Measurements from ENCODE around the gene CR1L. TPM values are rescaled to one million over a fixed set of nuclear protein-coding genes. Genes with fewer than 3 reads are reported as not detected.
"Not testable (repeated sequence)": the region's sequence is repeated elsewhere in the genome, so short reads cannot be mapped to it uniquely, and the experiment has no call there.

The CR1L gene
- total RNA-seq, 5 donors from 2014 or later (not counting 1 experiment from before 2014, with no cell fraction given), result 0.20 to 0.37 TPM; not detected in 3

DNA sequence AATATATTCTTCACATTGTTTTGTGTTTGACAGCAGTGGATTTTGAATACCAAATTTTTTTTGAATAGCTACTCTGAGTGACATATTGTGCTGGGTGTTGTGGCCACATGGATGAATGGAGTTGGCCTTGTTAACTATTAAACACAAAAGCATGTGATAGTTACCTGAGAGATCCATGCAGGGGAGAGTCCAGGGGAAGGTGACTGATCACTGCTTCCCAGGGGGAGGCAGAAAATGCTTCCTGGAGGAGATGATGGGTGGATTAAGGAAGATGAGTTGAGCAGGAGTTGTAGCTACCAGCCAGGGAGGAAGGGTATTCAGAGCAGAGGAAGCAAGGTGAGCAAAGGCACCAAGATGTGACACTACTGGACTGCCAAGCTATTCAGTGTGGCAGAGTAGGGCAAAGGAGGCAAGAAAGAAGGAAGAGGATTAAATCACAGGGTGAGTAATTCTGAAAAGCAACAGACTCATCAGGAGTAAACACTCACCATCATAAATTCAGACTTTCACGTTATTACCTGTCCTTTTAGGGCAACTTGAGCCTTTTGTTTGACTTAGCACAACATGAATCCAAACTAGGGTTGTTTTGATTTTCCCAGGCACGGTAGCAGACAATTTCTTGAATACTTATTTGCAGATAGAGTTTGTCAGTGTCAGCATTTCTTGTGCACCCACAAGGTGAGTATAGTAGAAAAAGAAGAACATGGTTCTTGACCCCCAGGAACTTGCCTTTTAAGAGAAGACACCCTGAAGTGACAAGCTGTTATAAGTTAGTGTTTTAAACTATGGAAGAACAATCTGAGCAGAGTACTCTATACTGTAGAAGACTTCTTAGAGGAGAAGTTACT is 111.1 kb downstream of the CR1L start:
- ChIA-PET CTCF (interaction anchor here in 1 of 2 donors (0.6 kb wide), 1 partner anchor 67 kb away, joined by 7 read pairs; no protein-coding TSS in a partner anchor), POLR2A (no interaction called here)
- peaks cover 32% of the 10 kb centered on the region for H3K36me3 Mint-ChIP-seq
- no peak for DNase-seq
- H3K4me3 ChIP-seq (ENCODE audit: control insufficient read depth in 1 of 2, extremely low read depth in 1 of 2, low read length in 1 of 2), result no peak overlapping the region
- peak overlapping the region; percentile 2 to 8 for H3K27ac Mint-ChIP-seq
- peak overlapping the region in 1 of 3 donors; percentile 1 for H3K4me3 Mint-ChIP-seq
- H3K36me3 ChIP-seq (ENCODE audit: control insufficient read depth in 2 of 2, extremely low read depth in 1 of 2, insufficient read depth in 1 of 2, low read length in 1 of 2), result peaks cover 0 to 37% of the 10 kb centered on the region in 2 donors
- no peaks in the 10 kb centered on the region for H3K9me3 Mint-ChIP-seq
- WGBS (ENCODE audit: insufficient coverage), result 50% methylated on average over 1 of the region's 2 CpGs
- H3K4me1 Mint-ChIP-seq, result peaks cover 56 to 69% (median 60%) of the 10 kb centered on the region in 3 donors
- H3K27me3 Mint-ChIP-seq, result no peaks in the 10 kb centered on the region
- H3K27ac ChIP-seq (ENCODE audit: low read length), result no peak overlapping the region
- ATAC-seq (replicated peaks in 1 of 4), result no peak
- no peaks in the 10 kb centered on the region for H3K9me3 ChIP-seq
- peaks cover 17 to 29% of the 10 kb centered on the region in 2 experiments for H3K4me1 ChIP-seq (ENCODE audit: control insufficient read depth in 1 of 2, extremely low read depth in 1 of 2, insufficient read depth in 2 of 2, low read length in 2 of 2)
- H3K27me3 ChIP-seq (replicated peaks in 1 of 2; ENCODE audit: control insufficient read depth in 2 of 2, extremely low read depth in 1 of 2, insufficient read depth in 2 of 2, low read length in 1 of 2), result no peaks in the 10 kb centered on the region

DNA sequence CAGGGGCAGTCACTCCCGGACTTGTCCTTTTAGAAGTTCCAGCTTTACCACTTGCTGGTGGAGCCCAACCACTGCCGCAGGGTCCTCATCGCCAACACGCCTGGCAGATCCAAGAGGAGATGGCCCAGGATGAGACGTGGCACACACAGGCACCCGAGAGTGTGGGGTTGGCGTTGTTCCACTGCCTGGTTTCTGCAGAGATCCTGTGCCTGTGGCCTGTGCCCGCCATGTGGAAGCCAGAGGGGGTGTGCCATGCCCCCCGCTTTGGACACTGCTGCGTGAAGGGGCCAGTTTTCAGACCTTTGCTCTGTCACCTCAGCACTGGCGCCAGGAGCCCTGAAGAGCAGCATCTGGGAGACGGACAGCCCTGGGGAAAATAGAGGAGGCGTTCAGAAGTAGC is 117.7 kb downstream of the CR1L start:
- H3K4me3 Mint-ChIP-seq, result no peak overlapping the region
- H3K27me3 Mint-ChIP-seq, result no peaks in the 10 kb centered on the region
- H3K4me1 Mint-ChIP-seq, result peaks cover 5 to 15% (median 9%) of the 10 kb centered on the region in 3 donors
- DNase-seq (no peak), ATAC-seq (replicated peaks in 1 of 4) (no peak)
- H3K27me3 ChIP-seq (replicated peaks in 1 of 2; ENCODE audit: control insufficient read depth in 2 of 2, extremely low read depth in 1 of 2, insufficient read depth in 2 of 2, low read length in 1 of 2), result no peaks in the 10 kb centered on the region
- H3K4me3 ChIP-seq (ENCODE audit: control insufficient read depth in 1 of 2, extremely low read depth in 1 of 2, low read length in 1 of 2), result no peak overlapping the region
- H3K9me3 ChIP-seq, result no peaks in the 10 kb centered on the region
- H3K9me3 Mint-ChIP-seq, result no peaks in the 10 kb centered on the region
- over 99% methylated on average over 13 of the region's 13 CpGs for WGBS (ENCODE audit: insufficient coverage)
- H3K27ac ChIP-seq (ENCODE audit: low read length), result no peak overlapping the region
- H3K27ac Mint-ChIP-seq, result no peak overlapping the region
- CTCF ChIA-PET, result no interaction called here
- POLR2A ChIA-PET, result no interaction called here
- H3K36me3 ChIP-seq (ENCODE audit: control insufficient read depth in 2 of 2, extremely low read depth in 1 of 2, insufficient read depth in 1 of 2, low read length in 1 of 2), result peaks cover 0 to 65% of the 10 kb centered on the region in 2 donors
- H3K4me1 ChIP-seq (ENCODE audit: control insufficient read depth in 1 of 2, extremely low read depth in 1 of 2, insufficient read depth in 2 of 2, low read length in 2 of 2), result no peaks in the 10 kb centered on the region
- peaks cover 67% of the 10 kb centered on the region for H3K36me3 Mint-ChIP-seq

DNA sequence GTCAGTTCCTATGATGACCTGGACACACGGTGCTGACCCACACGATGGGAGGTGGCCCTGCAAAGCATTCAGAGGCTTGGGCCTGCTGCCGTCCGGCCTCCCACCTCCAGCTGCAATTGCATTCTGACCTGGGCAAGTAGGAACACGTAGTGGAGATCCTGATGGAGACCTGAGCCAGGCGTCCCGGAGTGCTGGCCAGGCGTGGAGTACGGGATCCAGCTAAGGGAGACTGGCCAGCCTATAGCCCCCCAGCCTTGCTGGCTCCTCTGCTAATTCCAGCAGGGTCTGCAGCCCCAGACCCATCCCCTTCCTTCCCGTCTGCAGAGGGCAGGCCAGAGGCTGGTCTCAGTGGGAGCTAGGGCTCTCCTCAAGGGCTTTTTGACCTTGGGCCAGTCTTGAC is 118.2 kb downstream of the CR1L start:
- Histone ChIP-seq H3K36me3 (ENCODE audit: control insufficient read depth in 2 of 2, extremely low read depth in 1 of 2, insufficient read depth in 1 of 2, low read length in 1 of 2) (peaks cover 0 to 60% of the 10 kb centered on the region in 2 donors), H3K27ac (ENCODE audit: low read length) (no peak overlapping the region), H3K4me3 (ENCODE audit: control insufficient read depth in 1 of 2, extremely low read depth in 1 of 2, low read length in 1 of 2) (no peak overlapping the region), H3K9me3 (no peaks in the 10 kb centered on the region), H3K4me1 (ENCODE audit: control insufficient read depth in 1 of 2, extremely low read depth in 1 of 2, insufficient read depth in 2 of 2, low read length in 2 of 2) (no peaks in the 10 kb centered on the region), H3K27me3 (replicated peaks in 1 of 2; ENCODE audit: control insufficient read depth in 2 of 2, extremely low read depth in 1 of 2, insufficient read depth in 2 of 2, low read length in 1 of 2) (no peaks in the 10 kb centered on the region)
- no peak for ATAC-seq (replicated peaks in 1 of 4)
- no peaks in the 10 kb centered on the region for H3K27me3 Mint-ChIP-seq
- DNase-seq, result no peak
- no peaks in the 10 kb centered on the region for H3K9me3 Mint-ChIP-seq
- ChIA-PET POLR2A (no interaction called here), CTCF (no interaction called here)
- peaks cover 68% of the 10 kb centered on the region for H3K36me3 Mint-ChIP-seq
- WGBS (ENCODE audit: insufficient coverage), result 99% methylated on average over 9 of the region's 10 CpGs
- peaks cover 5 to 16% (median 9%) of the 10 kb centered on the region in 3 donors for H3K4me1 Mint-ChIP-seq
- no peak overlapping the region for H3K4me3 Mint-ChIP-seq
- H3K27ac Mint-ChIP-seq, result no peak overlapping the region

DNA sequence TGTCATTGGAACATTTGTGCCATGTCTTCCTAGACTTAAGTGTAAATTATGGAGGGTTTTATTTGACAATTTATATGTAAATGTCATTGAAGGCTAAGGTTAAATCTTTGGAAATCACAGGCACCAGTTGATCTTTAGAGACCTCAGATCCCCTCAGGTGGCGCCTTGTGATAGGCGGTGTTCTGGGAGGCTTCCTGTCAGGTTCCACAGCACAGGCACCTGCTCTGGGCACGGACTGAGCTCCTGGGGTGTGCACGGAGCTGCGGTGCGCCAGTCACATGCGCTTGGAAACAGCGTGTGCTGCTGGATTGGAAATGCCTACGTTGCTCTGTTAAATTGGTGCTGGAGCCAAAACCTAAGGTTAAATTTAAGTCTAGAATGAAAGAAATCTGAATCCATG is 119.0 kb downstream of the CR1L start:
- DNase-seq, result no peak
- H3K36me3 ChIP-seq (ENCODE audit: control insufficient read depth in 2 of 2, extremely low read depth in 1 of 2, insufficient read depth in 1 of 2, low read length in 1 of 2), result peaks cover 0 to 54% of the 10 kb centered on the region in 2 donors
- CTCF ChIA-PET, result interaction anchor here in 1 of 2 donors (0.7 kb wide), 1 partner anchor 104 kb away, joined by 4 read pairs; no protein-coding TSS in a partner anchor

DNA sequence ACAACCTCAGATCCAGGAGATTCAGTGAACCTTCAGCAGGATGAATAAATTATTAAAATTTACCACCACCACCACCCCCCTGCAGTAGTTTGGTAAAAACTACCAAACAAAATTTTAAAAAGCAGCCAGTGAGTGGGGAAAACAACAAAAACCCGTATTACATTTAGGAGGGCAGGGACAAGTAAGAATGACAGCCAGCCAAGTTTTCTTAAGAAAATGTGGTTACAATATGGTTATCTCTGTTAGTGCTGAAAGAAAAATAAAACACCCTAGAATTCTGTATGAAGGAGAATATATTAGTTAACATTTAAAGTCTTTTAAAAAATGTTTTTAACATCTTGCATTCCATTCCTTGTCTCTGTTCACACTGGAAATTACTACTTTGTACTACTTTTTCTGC is 121.6 kb downstream of the CR1L start:
- peaks cover 69% of the 10 kb centered on the region for H3K36me3 Mint-ChIP-seq
- no peak overlapping the region for H3K4me3 ChIP-seq (ENCODE audit: control insufficient read depth in 1 of 2, extremely low read depth in 1 of 2, low read length in 1 of 2)
- ATAC-seq (replicated peaks in 1 of 4) (no peak), DNase-seq (no peak)
- ChIA-PET CTCF (no interaction called here), POLR2A (no interaction called here)
- no peaks in the 10 kb centered on the region for H3K27me3 Mint-ChIP-seq
- H3K4me1 Mint-ChIP-seq, result peaks cover 7 to 24% (median 12%) of the 10 kb centered on the region in 3 donors
- peaks cover 0 to 8% (median 5%) of the 10 kb centered on the region in 3 donors for H3K9me3 Mint-ChIP-seq
- peaks cover 0 to 42% of the 10 kb centered on the region in 2 donors for H3K36me3 ChIP-seq (ENCODE audit: control insufficient read depth in 2 of 2, extremely low read depth in 1 of 2, insufficient read depth in 1 of 2, low read length in 1 of 2)
- WGBS (ENCODE audit: insufficient coverage), result no CpG with 5 or more reads among the region's 1 CpG
- H3K27ac Mint-ChIP-seq, result no peak overlapping the region
- no peaks in the 10 kb centered on the region for H3K4me1 ChIP-seq (ENCODE audit: control insufficient read depth in 1 of 2, extremely low read depth in 1 of 2, insufficient read depth in 2 of 2, low read length in 2 of 2)
- H3K4me3 Mint-ChIP-seq, result no peak overlapping the region
- no peaks in the 10 kb centered on the region for H3K27me3 ChIP-seq (replicated peaks in 1 of 2; ENCODE audit: control insufficient read depth in 2 of 2, extremely low read depth in 1 of 2, insufficient read depth in 2 of 2, low read length in 1 of 2)
- no peak overlapping the region for H3K27ac ChIP-seq (ENCODE audit: low read length)
- H3K9me3 ChIP-seq, result no peaks in the 10 kb centered on the region

More for the DNA sequence above, 119.0 kb downstream of the CR1L start:
- ATAC-seq (replicated peaks in 1 of 4), result no peak
- no peak overlapping the region for H3K27ac Mint-ChIP-seq
- POLR2A ChIA-PET, result interaction anchor here in 1 of 2 donors (0.7 kb wide), 1 partner anchor 78 kb away, joined by 5 read pairs; no protein-coding TSS in a partner anchor
- H3K9me3 Mint-ChIP-seq, result no peaks in the 10 kb centered on the region
- 93% methylated on average over 9 of the region's 9 CpGs for WGBS (ENCODE audit: insufficient coverage)
- H3K36me3 Mint-ChIP-seq, result peaks cover 70% of the 10 kb centered on the region
- Histone ChIP-seq H3K4me3 (ENCODE audit: control insufficient read depth in 1 of 2, extremely low read depth in 1 of 2, low read length in 1 of 2) (no peak overlapping the region), H3K27me3 (replicated peaks in 1 of 2; ENCODE audit: control insufficient read depth in 2 of 2, extremely low read depth in 1 of 2, insufficient read depth in 2 of 2, low read length in 1 of 2) (no peaks in the 10 kb centered on the region), H3K9me3 (no peaks in the 10 kb centered on the region), H3K4me1 (ENCODE audit: control insufficient read depth in 1 of 2, extremely low read depth in 1 of 2, insufficient read depth in 2 of 2, low read length in 2 of 2) (no peaks in the 10 kb centered on the region), H3K27ac (ENCODE audit: low read length) (no peak overlapping the region)
- no peaks in the 10 kb centered on the region for H3K27me3 Mint-ChIP-seq
- peaks cover 5 to 12% (median 8%) of the 10 kb centered on the region in 3 donors for H3K4me1 Mint-ChIP-seq
- no peak overlapping the region for H3K4me3 Mint-ChIP-seq

DNA sequence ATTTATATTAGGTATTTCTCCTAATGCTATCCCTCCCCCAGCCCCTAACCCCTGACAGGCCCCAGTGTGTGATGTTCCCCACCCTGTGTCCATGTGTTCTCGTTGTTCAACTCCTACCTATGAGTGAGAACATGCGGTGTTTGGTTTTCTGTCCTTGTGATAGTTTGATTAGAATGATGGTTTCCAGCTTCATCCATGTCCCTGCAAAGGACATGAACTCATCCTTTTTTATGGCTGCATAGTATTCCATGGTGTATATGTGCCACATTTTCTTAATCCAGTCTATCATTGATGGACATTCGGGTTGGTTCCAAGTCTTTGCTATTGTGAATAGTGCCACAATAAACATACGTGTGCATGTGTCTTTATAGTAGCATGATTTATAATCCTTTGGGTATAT is 125.6 kb downstream of the CR1L start:
- WGBS (ENCODE audit: insufficient coverage), result no CpG with 5 or more reads among the region's 4 CpGs
- peaks cover 0 to 17% of the 10 kb centered on the region in 2 donors for H3K36me3 ChIP-seq (ENCODE audit: control insufficient read depth in 2 of 2, extremely low read depth in 1 of 2, insufficient read depth in 1 of 2, low read length in 1 of 2)
- H3K27ac ChIP-seq (ENCODE audit: low read length); H3K4me3 ChIP-seq (ENCODE audit: control insufficient read depth in 1 of 2, extremely low read depth in 1 of 2, low read length in 1 of 2); H3K27ac Mint-ChIP-seq; ATAC-seq (replicated peaks in 1 of 4); H3K4me1 ChIP-seq (ENCODE audit: control insufficient read depth in 1 of 2, extremely low read depth in 1 of 2, insufficient read depth in 2 of 2, low read length in 2 of 2); H3K4me3 Mint-ChIP-seq; CTCF ChIA-PET; POLR2A ChIA-PET; DNase-seq; H3K27me3 ChIP-seq (replicated peaks in 1 of 2; ENCODE audit: control insufficient read depth in 2 of 2, extremely low read depth in 1 of 2, insufficient read depth in 2 of 2, low read length in 1 of 2); H3K27me3 Mint-ChIP-seq; H3K9me3 ChIP-seq: not testable (repeated sequence)
- Mint-ChIP-seq H3K36me3 (peaks cover 76% of the 10 kb centered on the region), H3K9me3 (peaks cover 0 to 11% (median 8%) of the 10 kb centered on the region in 3 donors), H3K4me1 (peaks cover 43 to 58% (median 44%) of the 10 kb centered on the region in 3 donors)
